Measurements from ENCODE around the gene DIP2A.

Gene DIP2A

GRCh38 chr21:46554431-46555224 lies 95.9 kb downstream of the DIP2A start:
- Histone ChIP-seq H3K23ac (ENCODE audit: low read length in 2 of 2) (no peak overlapping the region), H3K4me2 (ENCODE audit: low read length, poor library complexity, severe bottlenecking) (no peak overlapping the region), H3K4me1 (ENCODE audit: control insufficient read depth, insufficient read depth, low read depth, low read length) (no peaks in the 10 kb centered on the region), H2BK120ac (ENCODE audit: low read depth, low read length) (no peak overlapping the region), H3K4me3 (ENCODE audit: insufficient read depth in 1 of 2, low read depth in 1 of 2, low read length in 2 of 2) (no peak overlapping the region), H2BK15ac (ENCODE audit: low read depth, poor library complexity, severe bottlenecking) (no peak overlapping the region), H3K9me3 (ENCODE audit: control insufficient read depth, low read length) (no peaks in the 10 kb centered on the region), H3K9ac (ENCODE audit: low read length) (no peak overlapping the region), H3K18ac (ENCODE audit: low read depth in 1 of 2, low read length in 2 of 2) (no peak overlapping the region), H3K14ac (ENCODE audit: low read length in 2 of 2) (no peak overlapping the region), H4K8ac (ENCODE audit: low read length) (no peak overlapping the region), H2BK12ac (ENCODE audit: low read length in 2 of 2) (no peak overlapping the region), H3K36me3 (ENCODE audit: control insufficient read depth in 1 of 2, insufficient read depth in 2 of 2, low read depth in 1 of 2, low read length in 2 of 2) (peaks cover 71 to 91% of the 10 kb centered on the region in 2 experiments), H3K27ac (ENCODE audit: low read length, poor library complexity, severe bottlenecking) (no peak overlapping the region), H2AK5ac (ENCODE audit: low read length, severe bottlenecking) (no peak overlapping the region), H2BK5ac (ENCODE audit: low read depth, low read length, poor library complexity, severe bottlenecking) (no peak overlapping the region), H3K27me3 (ENCODE audit: control insufficient read depth in 1 of 2, insufficient read depth in 1 of 2, low read length in 2 of 2) (no peaks in the 10 kb centered on the region), H2AFZ (ENCODE audit: low read depth, low read length) (no peak overlapping the region), H3K79me1 (replicated peaks; ENCODE audit: low read length, poor library complexity, severe bottlenecking) (peaks cover 7% of the 10 kb centered on the region), H3K4ac (ENCODE audit: low read depth in 1 of 2, low read length in 2 of 2) (no peak overlapping the region), H4K91ac (ENCODE audit: low read length) (no peak overlapping the region)
- WGBS = 97% methylated on average over 30 of the region's 30 CpGs
- no peak for DNase-seq

DNA sequence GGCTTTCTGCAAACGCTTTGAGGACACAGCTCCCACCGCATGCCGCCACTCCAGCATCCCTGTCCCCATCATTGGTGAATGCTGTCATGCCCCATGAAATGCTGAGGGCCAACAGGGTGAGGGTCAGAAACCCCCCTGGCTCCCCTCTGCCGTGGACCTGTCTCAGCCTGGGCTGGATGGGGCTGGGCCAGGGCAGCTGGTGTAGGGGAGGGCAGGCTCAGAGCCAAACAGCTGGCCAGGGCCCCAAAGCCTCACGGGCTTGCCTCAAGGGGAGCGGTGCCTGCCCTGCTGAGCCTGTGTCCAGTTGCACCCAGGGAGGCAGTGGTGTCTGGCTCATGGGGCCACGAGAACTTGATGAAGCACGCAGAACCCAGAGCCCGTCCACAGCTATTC lies 96.5 kb downstream of the DIP2A start:
- H2AFZ ChIP-seq (ENCODE audit: low read depth, low read length) = no peak overlapping the region

GRCh38 chr21:46555678-46556077 lies 97.0 kb downstream of the DIP2A start:
- Histone ChIP-seq H3K9me3 (ENCODE audit: control insufficient read depth, low read length) (no peaks in the 10 kb centered on the region), H2BK12ac (ENCODE audit: low read length in 2 of 2) (no peak overlapping the region), H3K9ac (ENCODE audit: low read length) (no peak overlapping the region), H3K4me3 (ENCODE audit: insufficient read depth in 1 of 2, low read depth in 1 of 2, low read length in 2 of 2) (no peak overlapping the region), H3K27me3 (ENCODE audit: control insufficient read depth in 1 of 2, insufficient read depth in 1 of 2, low read length in 2 of 2) (no peaks in the 10 kb centered on the region), H2BK5ac (ENCODE audit: low read depth, low read length, poor library complexity, severe bottlenecking) (no peak overlapping the region), H3K4me2 (ENCODE audit: low read length, poor library complexity, severe bottlenecking) (no peak overlapping the region), H3K36me3 (ENCODE audit: control insufficient read depth in 1 of 2, insufficient read depth in 2 of 2, low read depth in 1 of 2, low read length in 2 of 2) (peaks cover 72 to 91% of the 10 kb centered on the region in 2 experiments), H3K4me1 (ENCODE audit: control insufficient read depth, insufficient read depth, low read depth, low read length) (no peaks in the 10 kb centered on the region), H3K23ac (ENCODE audit: low read length in 2 of 2) (no peak overlapping the region), H2BK120ac (ENCODE audit: low read depth, low read length) (no peak overlapping the region), H4K8ac (ENCODE audit: low read length) (no peak overlapping the region), H3K79me1 (replicated peaks; ENCODE audit: low read length, poor library complexity, severe bottlenecking) (peaks cover 11% of the 10 kb centered on the region), H4K91ac (ENCODE audit: low read length) (no peak overlapping the region), H3K4ac (ENCODE audit: low read depth in 1 of 2, low read length in 2 of 2) (no peak overlapping the region), H2AK5ac (ENCODE audit: low read length, severe bottlenecking) (no peak overlapping the region), H3K18ac (ENCODE audit: low read depth in 1 of 2, low read length in 2 of 2) (no peak overlapping the region), H2BK15ac (ENCODE audit: low read depth, poor library complexity, severe bottlenecking) (no peak overlapping the region), H3K27ac (ENCODE audit: low read length, poor library complexity, severe bottlenecking) (no peak overlapping the region), H3K14ac (ENCODE audit: low read length in 2 of 2) (no peak overlapping the region), H2AFZ (ENCODE audit: low read depth, low read length) (no peak overlapping the region)
- no peak for DNase-seq
- WGBS = 96% methylated on average over 16 of the region's 16 CpGs

More for the DNA sequence above, 96.5 kb downstream of the DIP2A start:
- H3K4me3 ChIP-seq (ENCODE audit: insufficient read depth in 1 of 2, low read depth in 1 of 2, low read length in 2 of 2) = no peak overlapping the region
- no peak overlapping the region for H3K4me2 ChIP-seq (ENCODE audit: low read length, poor library complexity, severe bottlenecking)
- no peak overlapping the region for H2BK120ac ChIP-seq (ENCODE audit: low read depth, low read length)
- no peaks in the 10 kb centered on the region for H3K27me3 ChIP-seq (ENCODE audit: control insufficient read depth in 1 of 2, insufficient read depth in 1 of 2, low read length in 2 of 2)
- H3K4me1 ChIP-seq (ENCODE audit: control insufficient read depth, insufficient read depth, low read depth, low read length) = no peaks in the 10 kb centered on the region
- no peak overlapping the region for H3K23ac ChIP-seq (ENCODE audit: low read length in 2 of 2)
- no peak overlapping the region for H2BK15ac ChIP-seq (ENCODE audit: low read depth, poor library complexity, severe bottlenecking)
- H3K36me3 ChIP-seq (ENCODE audit: control insufficient read depth in 1 of 2, insufficient read depth in 2 of 2, low read depth in 1 of 2, low read length in 2 of 2) = peaks cover 72 to 91% of the 10 kb centered on the region in 2 experiments
- WGBS = 97% methylated on average over 9 of the region's 9 CpGs
- H2BK5ac ChIP-seq (ENCODE audit: low read depth, low read length, poor library complexity, severe bottlenecking) = no peak overlapping the region
- no peak overlapping the region for H3K4ac ChIP-seq (ENCODE audit: low read depth in 1 of 2, low read length in 2 of 2)
- H3K14ac ChIP-seq (ENCODE audit: low read length in 2 of 2) = no peak overlapping the region
- no peak overlapping the region for H3K9ac ChIP-seq (ENCODE audit: low read length)
- H3K9me3 ChIP-seq (ENCODE audit: control insufficient read depth, low read length) = no peaks in the 10 kb centered on the region
- H3K79me1 ChIP-seq (replicated peaks; ENCODE audit: low read length, poor library complexity, severe bottlenecking) = peaks cover 7% of the 10 kb centered on the region
- no peak overlapping the region for H3K18ac ChIP-seq (ENCODE audit: low read depth in 1 of 2, low read length in 2 of 2)
- no peak overlapping the region for H4K91ac ChIP-seq (ENCODE audit: low read length)
- H2BK12ac ChIP-seq (ENCODE audit: low read length in 2 of 2) = no peak overlapping the region
- DNase-seq = no peak
- no peak overlapping the region for H4K8ac ChIP-seq (ENCODE audit: low read length)
- no peak overlapping the region for H2AK5ac ChIP-seq (ENCODE audit: low read length, severe bottlenecking)
- H3K27ac ChIP-seq (ENCODE audit: low read length, poor library complexity, severe bottlenecking) = no peak overlapping the region

GRCh38 chr21:46556802-46557201 lies 98.1 kb downstream of the DIP2A start:
- Histone ChIP-seq H2AFZ (ENCODE audit: low read depth, low read length) (no peak overlapping the region), H3K36me3 (ENCODE audit: control insufficient read depth in 1 of 2, insufficient read depth in 2 of 2, low read depth in 1 of 2, low read length in 2 of 2) (peaks cover 75 to 91% of the 10 kb centered on the region in 2 experiments), H3K4ac (ENCODE audit: low read depth in 1 of 2, low read length in 2 of 2) (no peak overlapping the region), H3K9ac (ENCODE audit: low read length) (no peak overlapping the region), H3K23ac (ENCODE audit: low read length in 2 of 2) (no peak overlapping the region), H4K8ac (ENCODE audit: low read length) (no peak overlapping the region), H3K79me1 (replicated peaks; ENCODE audit: low read length, poor library complexity, severe bottlenecking) (peaks cover 11% of the 10 kb centered on the region), H2BK12ac (ENCODE audit: low read length in 2 of 2) (no peak overlapping the region), H3K4me1 (ENCODE audit: control insufficient read depth, insufficient read depth, low read depth, low read length) (no peaks in the 10 kb centered on the region), H3K27me3 (ENCODE audit: control insufficient read depth in 1 of 2, insufficient read depth in 1 of 2, low read length in 2 of 2) (no peaks in the 10 kb centered on the region), H2BK120ac (ENCODE audit: low read depth, low read length) (no peak overlapping the region), H3K27ac (ENCODE audit: low read length, poor library complexity, severe bottlenecking) (no peak overlapping the region), H2AK5ac (ENCODE audit: low read length, severe bottlenecking) (no peak overlapping the region), H2BK15ac (ENCODE audit: low read depth, poor library complexity, severe bottlenecking) (no peak overlapping the region), H3K9me3 (ENCODE audit: control insufficient read depth, low read length) (no peaks in the 10 kb centered on the region), H3K4me3 (ENCODE audit: insufficient read depth in 1 of 2, low read depth in 1 of 2, low read length in 2 of 2) (no peak overlapping the region), H3K14ac (ENCODE audit: low read length in 2 of 2) (no peak overlapping the region), H2BK5ac (ENCODE audit: low read depth, low read length, poor library complexity, severe bottlenecking) (no peak overlapping the region), H4K91ac (ENCODE audit: low read length) (no peak overlapping the region), H3K4me2 (ENCODE audit: low read length, poor library complexity, severe bottlenecking) (no peak overlapping the region), H3K18ac (ENCODE audit: low read depth in 1 of 2, low read length in 2 of 2) (no peak overlapping the region)
- no peak for DNase-seq
- WGBS = 99% methylated on average over 12 of the region's 13 CpGs

All from mesenchymal stem cell (in vitro differentiated cells and primary cell).